ENCODE measurements around the gene ATXN7L3.

Gene ATXN7L3

DNA sequence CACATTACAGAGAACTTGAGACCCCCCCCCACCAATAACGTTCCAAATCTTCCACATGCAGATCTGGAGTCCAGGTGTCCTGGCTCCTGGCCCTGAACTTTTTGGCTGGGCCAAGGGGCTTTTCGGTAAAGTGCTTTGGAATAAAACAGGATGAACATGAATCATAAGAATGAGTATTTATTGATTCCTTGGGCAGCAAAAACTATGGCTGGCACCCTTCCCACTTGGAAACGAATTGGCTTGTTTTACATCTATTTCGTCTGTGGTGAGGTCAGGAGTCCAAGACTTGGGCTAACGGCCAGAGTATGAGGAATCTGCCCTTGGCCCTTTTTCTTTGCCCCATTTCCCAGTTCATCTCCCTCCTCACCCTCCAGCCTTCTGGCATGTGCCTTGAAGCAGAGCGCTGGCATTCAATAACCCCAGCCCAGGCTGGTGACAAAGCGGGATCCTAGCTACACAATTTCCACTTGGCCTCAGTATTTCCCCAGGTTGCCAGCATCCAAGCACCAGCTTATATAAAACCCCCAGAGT lies 23.9 kb upstream of the ATXN7L3 start:
- Histone ChIP-seq H3K36me3 (ENCODE audit: control insufficient read depth, insufficient read depth, low read length) (no peaks in the 10 kb centered on the region), H3K4me3 (replicated peaks; ENCODE audit: low read depth, low read length) (no peak overlapping the region), H3K27me3 (replicated peaks; ENCODE audit: control insufficient read depth, insufficient read depth, low read length) (no peaks in the 10 kb centered on the region)
- TF ChIP-seq, protein P1, sequence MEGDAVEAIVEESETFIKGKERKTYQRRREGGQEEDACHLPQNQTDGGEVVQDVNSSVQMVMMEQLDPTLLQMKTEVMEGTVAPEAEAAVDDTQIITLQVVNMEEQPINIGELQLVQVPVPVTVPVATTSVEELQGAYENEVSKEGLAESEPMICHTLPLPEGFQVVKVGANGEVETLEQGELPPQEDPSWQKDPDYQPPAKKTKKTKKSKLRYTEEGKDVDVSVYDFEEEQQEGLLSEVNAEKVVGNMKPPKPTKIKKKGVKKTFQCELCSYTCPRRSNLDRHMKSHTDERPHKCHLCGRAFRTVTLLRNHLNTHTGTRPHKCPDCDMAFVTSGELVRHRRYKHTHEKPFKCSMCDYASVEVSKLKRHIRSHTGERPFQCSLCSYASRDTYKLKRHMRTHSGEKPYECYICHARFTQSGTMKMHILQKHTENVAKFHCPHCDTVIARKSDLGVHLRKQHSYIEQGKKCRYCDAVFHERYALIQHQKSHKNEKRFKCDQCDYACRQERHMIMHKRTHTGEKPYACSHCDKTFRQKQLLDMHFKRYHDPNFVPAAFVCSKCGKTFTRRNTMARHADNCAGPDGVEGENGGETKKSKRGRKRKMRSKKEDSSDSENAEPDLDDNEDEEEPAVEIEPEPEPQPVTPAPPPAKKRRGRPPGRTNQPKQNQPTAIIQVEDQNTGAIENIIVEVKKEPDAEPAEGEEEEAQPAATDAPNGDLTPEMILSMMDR (IDR thresholded peaks at IDR 0.05; ENCODE audit: insufficient read depth, low read length, poor library complexity, severe bottlenecking) = no peak
- no peak for DNase-seq (ENCODE audit: extremely low read depth, insufficient read length)

DNA sequence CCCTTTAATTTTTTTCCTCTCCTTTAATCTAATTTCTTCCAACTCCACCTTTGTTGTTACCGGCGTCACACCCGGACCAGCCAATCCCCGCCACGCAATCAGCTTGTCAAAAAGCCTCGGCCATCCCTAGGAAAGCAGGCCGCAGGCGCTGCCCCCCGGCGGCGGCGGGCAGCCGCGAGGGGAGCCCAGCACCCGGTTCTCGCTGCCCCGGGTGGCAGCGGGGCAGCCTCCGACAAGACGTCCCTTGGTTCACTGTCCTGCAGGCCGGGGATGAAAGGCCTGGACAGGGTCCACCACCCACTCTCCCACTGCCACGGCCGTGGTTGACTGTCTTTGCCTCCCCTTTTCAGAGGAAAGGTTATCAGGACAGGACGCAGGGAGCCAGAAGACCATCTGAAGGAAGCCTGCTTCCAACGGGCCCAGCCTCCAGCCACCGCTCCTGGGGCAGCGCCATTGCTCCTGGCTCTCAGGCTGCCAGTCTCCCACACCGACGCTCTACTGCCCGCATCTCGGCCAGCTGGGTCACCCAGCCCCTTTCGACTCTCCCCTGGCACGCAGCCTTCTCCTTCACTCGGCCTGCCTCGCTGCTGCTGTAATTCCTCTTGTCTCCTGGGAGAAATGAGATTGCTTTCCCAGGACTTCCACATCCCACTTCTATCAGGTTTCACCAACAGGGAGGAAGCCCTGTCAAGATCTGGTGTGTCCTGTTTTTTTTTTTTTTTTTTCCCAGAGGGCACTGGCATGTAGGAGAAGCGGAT lies 22.6 kb upstream of the ATXN7L3 start:
- Histone ChIP-seq H3K4me3 (replicated peaks; ENCODE audit: low read depth, low read length) (peak overlapping the region; percentile 92), H3K27me3 (replicated peaks; ENCODE audit: control insufficient read depth, insufficient read depth, low read length) (no peaks in the 10 kb centered on the region), H3K36me3 (ENCODE audit: control insufficient read depth, insufficient read depth, low read length) (no peaks in the 10 kb centered on the region)
- TF ChIP-seq, protein P1 (IDR thresholded peaks at IDR 0.05; ENCODE audit: insufficient read depth, low read length, poor library complexity, severe bottlenecking) = peak; percentile 41
- peak; percentile 66 for DNase-seq (ENCODE audit: extremely low read depth, insufficient read length)

DNA sequence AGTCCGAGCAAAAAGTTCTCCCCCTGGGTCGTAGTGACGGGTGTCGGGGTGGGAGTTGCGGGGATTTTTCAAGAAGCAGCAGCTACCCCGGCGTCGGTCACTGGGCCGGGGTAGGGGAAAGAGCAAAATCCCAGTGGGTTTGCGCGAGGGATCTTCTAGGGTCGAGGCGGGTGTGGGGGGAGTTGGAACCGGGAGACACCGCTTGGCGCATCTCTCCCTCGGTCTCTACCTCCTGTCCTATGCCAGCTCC lies 22.1 kb upstream of the ATXN7L3 start:
- H3K27me3 ChIP-seq (replicated peaks; ENCODE audit: control insufficient read depth, insufficient read depth, low read length) = no peaks in the 10 kb centered on the region
- DNase-seq (ENCODE audit: extremely low read depth, insufficient read length) = no peak

DNA sequence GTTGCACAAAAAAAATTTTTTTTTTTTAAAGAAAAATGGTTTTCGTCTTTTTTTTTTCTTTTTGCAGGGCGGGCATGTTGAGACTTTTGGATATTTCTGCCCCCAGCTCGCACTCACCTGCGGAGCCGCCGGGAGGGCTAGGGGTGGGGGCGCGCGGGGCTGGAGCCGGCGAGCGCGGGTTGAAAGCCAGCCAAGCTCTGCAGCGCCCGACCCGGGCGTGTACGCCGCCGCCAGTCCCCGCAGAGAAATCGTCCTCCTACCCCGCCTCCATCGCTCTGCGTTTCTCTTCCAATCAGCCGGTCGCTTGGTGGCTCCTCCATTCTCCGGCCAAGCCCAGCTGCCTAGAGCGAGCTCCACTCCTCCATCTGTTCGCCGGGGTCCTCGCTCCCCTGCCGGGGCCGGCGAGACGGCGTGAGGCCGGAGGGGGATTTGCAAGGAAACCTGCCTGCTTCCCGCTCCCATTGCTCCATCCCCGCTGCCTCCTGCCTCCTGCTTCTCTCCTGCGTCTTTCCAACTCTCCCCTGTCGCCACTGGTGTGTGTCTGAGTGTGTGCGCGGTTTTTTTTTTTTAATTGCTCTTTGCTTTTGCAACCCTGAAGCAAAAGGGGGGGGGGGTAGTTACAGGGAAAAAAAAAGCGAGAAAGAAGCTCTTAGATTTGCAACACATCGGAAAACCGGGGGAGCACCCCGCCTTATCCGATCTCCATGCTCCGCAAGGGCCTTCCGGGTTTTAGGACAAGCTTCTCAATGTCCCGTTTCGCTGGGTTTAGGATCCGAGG lies 21.6 kb upstream of the ATXN7L3 start:
- DNase-seq (ENCODE audit: extremely low read depth, insufficient read length) = peak; percentile 79
- TF ChIP-seq, protein P1 (IDR thresholded peaks at IDR 0.05; ENCODE audit: insufficient read depth, low read length, poor library complexity, severe bottlenecking) = peak; percentile 1
- Histone ChIP-seq H3K27me3 (replicated peaks; ENCODE audit: control insufficient read depth, insufficient read depth, low read length) (no peaks in the 10 kb centered on the region), H3K4me3 (replicated peaks; ENCODE audit: low read depth, low read length) (peak overlapping the region; percentile 92), H3K36me3 (ENCODE audit: control insufficient read depth, insufficient read depth, low read length) (no peaks in the 10 kb centered on the region)

More for the DNA sequence above, 22.1 kb upstream of the ATXN7L3 start:
- Histone ChIP-seq H3K36me3 (ENCODE audit: control insufficient read depth, insufficient read depth, low read length) (no peaks in the 10 kb centered on the region), H3K4me3 (replicated peaks; ENCODE audit: low read depth, low read length) (peak overlapping the region; percentile 92)
- TF ChIP-seq, protein P1 (IDR thresholded peaks at IDR 0.05; ENCODE audit: insufficient read depth, low read length, poor library complexity, severe bottlenecking) = no peak

DNA sequence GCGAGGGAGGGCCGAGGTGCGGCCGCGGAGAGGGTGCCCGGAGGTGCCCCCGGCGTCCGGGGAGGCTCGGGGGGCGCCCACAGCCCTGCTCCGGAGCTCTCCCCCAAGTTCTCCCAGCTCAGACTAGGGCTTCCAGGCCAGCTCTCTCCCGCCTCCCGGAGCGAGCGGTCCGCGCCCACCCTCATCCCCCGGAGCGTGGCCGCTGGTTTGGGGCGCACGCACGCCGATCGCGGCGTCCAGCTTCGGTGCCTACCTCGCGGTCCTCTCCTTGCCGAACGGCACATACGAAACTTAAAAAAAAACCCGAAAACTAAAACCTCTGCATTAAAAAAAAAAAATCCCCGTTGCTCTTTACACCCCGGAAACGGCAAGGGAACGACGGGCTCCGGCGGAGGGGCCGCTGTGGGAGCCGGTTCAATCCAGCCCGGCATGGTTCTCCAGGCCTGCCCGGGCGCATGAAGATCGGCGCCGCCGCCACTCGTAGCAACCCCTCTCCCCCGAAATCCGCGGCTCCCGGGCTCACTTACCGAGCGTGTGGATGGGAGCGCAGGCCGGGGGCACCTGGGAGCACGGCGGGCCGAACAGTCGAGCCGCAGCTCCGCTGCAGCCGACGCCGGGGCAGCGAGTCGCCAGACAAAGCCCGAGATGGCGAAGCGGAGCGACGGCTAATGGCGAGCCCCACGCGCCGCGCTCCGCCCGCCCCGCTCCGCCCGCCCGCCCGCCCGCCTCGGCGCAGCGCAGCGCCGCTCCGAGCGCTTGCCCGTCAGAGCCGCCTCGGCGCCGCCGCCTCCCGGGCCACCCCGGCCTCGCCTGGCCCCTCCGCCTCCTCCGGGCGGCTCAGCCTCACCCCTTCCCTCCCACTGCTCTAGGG lies 20.8 kb upstream of the ATXN7L3 start:
- Histone ChIP-seq H3K4me3 (replicated peaks; ENCODE audit: low read depth, low read length) (peak overlapping the region; percentile 92), H3K36me3 (ENCODE audit: control insufficient read depth, insufficient read depth, low read length) (peaks cover 6% of the 10 kb centered on the region), H3K27me3 (replicated peaks; ENCODE audit: control insufficient read depth, insufficient read depth, low read length) (no peaks in the 10 kb centered on the region)
- TF ChIP-seq, protein P1 (IDR thresholded peaks at IDR 0.05; ENCODE audit: insufficient read depth, low read length, poor library complexity, severe bottlenecking) = no peak
- peak; percentile 77 for DNase-seq (ENCODE audit: extremely low read depth, insufficient read length)
